Astrocyte of the spinal cord (primary cell): ENCODE data around the gene BNIPL.

Experiments used
- DNase-seq: peaks from one replicate; pipeline ENCODE4 v3.0.0; 2011; ENCODE audit warnings: low read depth, low spot score
- H3K4me3 ChIP-seq: 2 replicates; pipeline ENCODE4 v1.5.1; 2011; ENCODE audit warnings: low read depth, mild to moderate bottlenecking, low read length, moderate library complexity
- CTCF ChIP-seq: IDR thresholded peaks from 2 replicates; pipeline ENCODE4 v1.5.1; 2012; ENCODE audit warnings: low read depth, mild to moderate bottlenecking, low read length, inconsistent platforms
- in situ Hi-C: cut with HindIII; loops from 2 replicates; pipeline ENCODE4 v1.10.0; 2017; ENCODE audit warnings: low sequenced_read_pairs

Gene BNIPL

GRCh38 chr1:151009206-151009587 lies 27.2 kb upstream of the BNIPL start:
- TF ChIP-seq CTCF = no peak
- peak; percentile 74 for DNase-seq
- peak overlapping the region; percentile 83 for H3K4me3 ChIP-seq
- in situ Hi-C loops = no loop called here

- DNase-seq = no peak
- no peak overlapping the region for H3K4me3 ChIP-seq
These were observed 26.6 kb upstream of the BNIPL start for GRCh38 chr1:151009674-151010345.

GRCh38 chr1:151010346-151010726 lies 26.1 kb upstream of the BNIPL start:
- in situ Hi-C loops = no loop called here
- DNase-seq = no peak
- no peak for TF ChIP-seq CTCF
- no peak overlapping the region for H3K4me3 ChIP-seq

More at GRCh38 chr1:151009674-151010345, 26.6 kb upstream of the BNIPL start:
- in situ Hi-C loops = no loop called here
- TF ChIP-seq CTCF = no peak

GRCh38 chr1:151011154-151011850 lies 25.1 kb upstream of the BNIPL start:
- DNase-seq = no peak
- in situ Hi-C loops = no loop called here
- no peak overlapping the region for H3K4me3 ChIP-seq
- no peak for TF ChIP-seq CTCF

GRCh38 chr1:151012684-151013471 lies 23.5 kb upstream of the BNIPL start:
- no peak for DNase-seq
- no peak overlapping the region for H3K4me3 ChIP-seq
- in situ Hi-C loops = no loop called here
- no peak for TF ChIP-seq CTCF

GRCh38 chr1:151013518-151013917 lies 22.9 kb upstream of the BNIPL start:
- TF ChIP-seq CTCF = no peak
- no peak overlapping the region for H3K4me3 ChIP-seq
- peak; percentile 34 for DNase-seq
- in situ Hi-C loops = no loop called here
